ENCODE measurements around the gene KRT7.

The KRT7 gene

DNA sequence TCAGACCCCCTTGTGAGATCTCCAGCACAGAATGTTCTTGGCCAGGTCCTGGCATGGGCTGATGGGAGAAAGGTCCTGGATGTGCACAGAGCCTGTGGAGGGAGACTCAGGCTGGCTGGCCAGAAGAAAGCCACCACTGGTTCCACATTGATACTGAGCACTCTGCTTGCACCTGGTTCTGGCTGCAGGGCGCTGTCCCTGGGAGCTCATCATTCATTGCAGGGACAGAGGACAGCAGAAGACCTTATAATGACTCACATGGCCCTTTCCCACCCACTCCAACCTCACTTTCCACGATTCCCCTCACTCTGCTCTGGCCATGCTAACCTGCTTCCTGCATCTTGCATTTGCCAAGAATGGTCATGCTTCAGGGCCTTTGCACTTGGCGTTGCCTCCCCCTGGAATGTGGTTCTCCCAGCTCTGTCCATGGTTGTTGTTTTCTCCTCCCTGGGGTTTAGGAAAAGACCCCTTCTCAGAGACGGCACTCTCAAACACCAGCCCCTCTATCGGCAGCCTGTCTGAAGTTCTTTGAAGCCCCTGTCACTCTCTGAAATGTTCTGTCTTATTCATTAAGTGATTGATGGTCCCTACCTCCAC is 10.3 kb downstream of the KRT7 start:
- TF ChIP-seq Cebpa-rat (IDR thresholded peaks at IDR 0.05) = no peak
- no peak overlapping the region for H3K9ac ChIP-seq
- no peaks in the 10 kb centered on the region for H4K20me1 ChIP-seq
- H3K4me3 ChIP-seq = no peak overlapping the region
- H3K9me3 ChIP-seq = no peaks in the 10 kb centered on the region
- peaks cover 37% of the 10 kb centered on the region for H3K4me1 ChIP-seq
- H3K27ac ChIP-seq = peak overlapping the region; percentile 71
- H3K4me2 ChIP-seq = peak overlapping the region; percentile 79
- H3K36me3 ChIP-seq = no peaks in the 10 kb centered on the region
- H3K27me3 ChIP-seq = no peaks in the 10 kb centered on the region

DNA sequence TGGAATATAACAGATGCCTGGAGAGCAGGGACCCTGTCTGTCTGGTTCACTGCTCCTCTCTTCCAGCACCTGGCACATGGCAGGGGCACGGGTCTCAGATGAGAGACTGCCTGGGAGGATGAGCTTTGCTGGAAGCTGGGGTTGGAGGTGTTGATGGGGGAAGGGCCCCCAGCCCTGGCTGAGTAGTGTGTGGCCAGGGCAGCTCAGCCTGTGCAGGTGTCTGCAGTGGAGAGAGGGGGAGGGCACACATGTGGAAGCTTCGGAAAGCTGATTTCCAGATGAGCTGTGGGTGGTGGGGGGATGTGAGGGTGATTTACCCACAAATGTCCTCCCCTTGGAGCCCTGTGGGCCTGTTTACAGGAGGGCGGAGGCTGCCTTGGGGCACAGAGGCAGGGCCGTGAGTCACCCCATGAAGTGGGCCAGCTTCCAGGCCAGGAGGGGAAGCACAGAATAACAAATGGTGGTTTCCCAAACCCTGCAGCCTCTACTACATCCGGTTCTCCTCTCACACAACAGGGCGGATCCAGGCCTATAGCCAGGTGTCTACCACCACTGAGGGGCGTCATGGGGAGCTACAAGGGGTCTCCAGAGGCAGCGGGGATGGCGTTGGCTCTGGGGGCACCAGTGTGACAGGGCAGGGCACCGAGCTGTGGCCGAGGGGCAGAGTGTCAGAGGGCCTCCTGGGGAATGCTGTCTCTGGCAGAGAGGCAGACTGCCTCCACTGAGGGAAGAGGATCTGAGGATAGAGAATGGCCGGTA is 11.0 kb downstream of the KRT7 start:
- Histone ChIP-seq H3K27ac (peak overlapping the region; percentile 71), H3K9me3 (no peaks in the 10 kb centered on the region), H3K4me1 (peaks cover 37% of the 10 kb centered on the region), H3K4me2 (peak overlapping the region; percentile 79), H3K9ac (0 out of 2 replicates have a peak overlapping the region, but pooled peaks have one; percentile 53), H3K4me3 (no peak overlapping the region), H4K20me1 (no peaks in the 10 kb centered on the region), H3K36me3 (no peaks in the 10 kb centered on the region), H3K27me3 (peaks cover 1% of the 10 kb centered on the region; the same call in 1 of the 2 replicates)
- no peak for TF ChIP-seq Cebpa-rat (IDR thresholded peaks at IDR 0.05)

DNA sequence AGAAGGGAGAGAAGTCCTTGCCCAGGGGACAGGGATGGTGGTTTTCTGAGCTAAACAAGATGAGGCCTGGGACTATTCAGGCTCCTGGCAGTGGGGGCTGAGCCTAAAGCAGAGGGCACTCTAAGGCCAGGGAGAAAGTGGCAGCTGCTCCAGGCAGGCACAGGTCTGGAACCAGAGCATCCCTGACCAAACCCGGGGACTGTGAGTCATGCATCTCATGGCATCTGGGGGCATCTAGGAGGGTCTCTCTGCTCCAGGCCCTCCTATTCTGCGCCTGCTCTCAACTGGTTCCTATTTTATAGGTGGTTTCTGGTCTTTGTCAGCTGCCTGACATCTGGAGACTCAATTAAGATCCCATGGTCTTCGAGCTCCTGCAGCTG is 11.6 kb downstream of the KRT7 start:
- no peaks in the 10 kb centered on the region for H3K9me3 ChIP-seq
- peak overlapping the region; percentile 79 for H3K4me2 ChIP-seq
- no peak for TF ChIP-seq Cebpa-rat (IDR thresholded peaks at IDR 0.05)
- no peak overlapping the region for H3K4me3 ChIP-seq
- 0 out of 2 replicates have a peak overlapping the region, but pooled peaks have one; percentile 53 for H3K9ac ChIP-seq
- peak overlapping the region; percentile 71 for H3K27ac ChIP-seq
- no peaks in the 10 kb centered on the region for H3K36me3 ChIP-seq
- peaks cover 7% of the 10 kb centered on the region for H3K27me3 ChIP-seq
- peaks cover 37% of the 10 kb centered on the region for H3K4me1 ChIP-seq
- H4K20me1 ChIP-seq = no peaks in the 10 kb centered on the region

DNA sequence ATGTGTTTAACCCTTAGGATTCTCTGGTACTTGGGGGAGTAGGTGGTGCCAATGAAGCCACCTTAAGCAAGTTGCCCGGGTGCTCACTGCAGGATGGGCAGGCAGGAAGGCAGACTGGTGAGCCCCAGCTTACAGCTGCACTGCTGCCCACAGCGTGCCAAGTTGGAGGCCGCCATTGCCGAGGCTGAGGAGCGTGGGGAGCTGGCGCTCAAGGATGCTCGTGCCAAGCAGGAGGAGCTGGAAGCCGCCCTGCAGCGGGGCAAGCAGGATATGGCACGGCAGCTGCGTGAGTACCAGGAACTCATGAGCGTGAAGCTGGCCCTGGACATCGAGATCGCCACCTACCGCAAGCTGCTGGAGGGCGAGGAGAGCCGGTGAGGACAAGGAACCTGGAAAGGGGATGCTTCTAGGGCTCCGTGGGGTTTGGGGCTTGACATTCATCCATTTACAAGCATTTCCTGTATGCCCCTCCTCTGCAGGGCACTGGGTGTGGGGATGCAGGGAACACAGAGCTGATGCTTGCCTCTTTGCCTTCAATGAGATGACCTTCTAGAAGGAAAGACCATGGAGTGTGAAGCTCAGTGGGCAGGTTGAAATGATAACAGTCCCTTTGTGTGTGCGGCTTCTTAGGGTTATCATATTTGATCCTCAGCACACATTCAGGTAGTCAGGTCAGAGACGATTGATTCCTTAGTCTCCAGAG is 12.4 kb downstream of the KRT7 start:
- no peak overlapping the region for H3K27ac ChIP-seq
- H3K9me3 ChIP-seq = no peaks in the 10 kb centered on the region
- H4K20me1 ChIP-seq = no peaks in the 10 kb centered on the region
- peaks cover 15% of the 10 kb centered on the region for H3K27me3 ChIP-seq
- no peak for TF ChIP-seq Cebpa-rat (IDR thresholded peaks at IDR 0.05)
- H3K36me3 ChIP-seq = no peaks in the 10 kb centered on the region
- H3K4me1 ChIP-seq = peaks cover 37% of the 10 kb centered on the region
- H3K4me2 ChIP-seq = peak overlapping the region; percentile 26
- no peak overlapping the region for H3K9ac ChIP-seq
- no peak overlapping the region for H3K4me3 ChIP-seq

DNA sequence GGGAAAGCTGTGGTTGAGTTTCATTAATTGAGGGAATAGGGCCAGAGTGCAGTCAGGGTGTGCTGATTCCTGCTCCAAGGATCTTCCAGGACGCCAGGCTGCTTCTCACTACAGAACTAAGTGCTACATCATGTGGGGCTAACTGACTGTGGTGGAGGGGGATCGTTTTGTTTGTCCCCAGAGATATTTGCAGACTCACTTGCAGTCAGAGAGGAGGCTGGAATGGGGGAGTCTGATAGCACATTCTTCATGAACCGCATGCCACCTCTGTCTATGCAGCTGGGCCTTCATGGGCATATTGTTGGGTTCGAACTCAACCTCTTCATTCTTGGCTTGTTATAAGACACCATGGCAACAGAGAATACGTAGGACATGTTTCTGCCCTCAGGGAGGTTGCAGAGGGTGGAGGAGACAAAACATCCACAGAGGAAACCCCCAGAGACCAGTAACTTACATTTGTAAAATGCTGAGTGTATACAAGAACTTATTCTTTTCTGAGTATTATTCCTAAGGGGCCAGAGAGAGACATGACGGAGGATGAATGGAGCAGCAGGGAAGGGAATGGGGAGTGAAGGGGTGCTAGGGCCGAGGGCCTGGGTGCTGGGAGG is 13.0 kb downstream of the KRT7 start:
- Histone ChIP-seq H3K36me3 (no peaks in the 10 kb centered on the region), H3K4me1 (peaks cover 37% of the 10 kb centered on the region), H3K4me3 (no peak overlapping the region), H3K9ac (no peak overlapping the region), H3K27ac (no peak overlapping the region), H3K27me3 (peaks cover 20% of the 10 kb centered on the region), H3K9me3 (no peaks in the 10 kb centered on the region), H3K4me2 (peak overlapping the region; percentile 26), H4K20me1 (no peaks in the 10 kb centered on the region)
- no peak for TF ChIP-seq Cebpa-rat (IDR thresholded peaks at IDR 0.05)

DNA sequence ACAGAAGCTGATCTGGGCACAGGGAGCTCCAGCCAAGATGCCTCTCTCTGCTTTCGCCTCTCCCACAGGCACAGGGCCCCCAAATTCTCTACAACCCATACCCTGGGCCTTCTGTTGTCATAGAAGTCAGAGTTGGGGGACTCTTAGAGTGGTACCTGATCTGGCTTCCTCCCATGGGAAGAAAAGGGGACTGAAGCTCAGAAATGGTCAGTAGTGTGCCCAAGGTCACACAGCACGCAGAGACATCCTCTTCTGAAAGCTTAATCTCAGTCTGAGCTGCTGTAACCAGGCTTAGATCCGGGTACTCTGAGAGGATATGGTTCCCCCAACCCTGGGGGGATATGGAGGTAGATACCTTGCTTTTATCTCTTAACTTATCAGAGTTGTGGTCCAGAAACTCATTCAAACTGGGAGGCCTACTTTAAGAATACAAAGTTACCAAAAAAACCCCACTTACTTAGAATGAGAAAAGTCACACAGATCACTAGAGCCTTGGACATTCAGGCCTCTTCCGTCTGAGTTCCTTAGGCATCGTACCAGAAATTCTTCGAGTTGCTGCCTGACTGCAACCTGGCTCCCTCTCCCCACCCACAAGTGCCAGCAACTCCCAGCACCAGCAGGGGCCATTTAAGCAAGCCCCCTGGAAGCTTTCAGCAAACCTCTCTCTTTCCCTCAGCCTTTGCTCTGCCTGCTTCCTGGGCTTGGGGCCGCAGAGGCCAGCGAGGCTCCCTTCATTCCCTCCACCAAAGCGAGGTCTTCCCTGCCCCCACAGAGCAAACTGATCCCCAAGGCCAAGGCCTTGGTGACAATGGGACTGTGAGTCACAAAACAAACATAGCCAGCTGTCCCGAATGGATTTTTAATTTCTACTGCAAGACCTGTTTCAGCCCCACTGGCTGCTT is 13.9 kb downstream of the KRT7 start:
- Histone ChIP-seq H3K9me3 (no peaks in the 10 kb centered on the region), H3K36me3 (no peaks in the 10 kb centered on the region), H3K27me3 (peaks cover 20% of the 10 kb centered on the region), H3K4me2 (no peak overlapping the region; the same call in 1 of the 2 replicates), H3K9ac (no peak overlapping the region), H3K4me3 (no peak overlapping the region), H3K4me1 (peaks cover 37% of the 10 kb centered on the region), H4K20me1 (no peaks in the 10 kb centered on the region), H3K27ac (no peak overlapping the region)
- no peak for TF ChIP-seq Cebpa-rat (IDR thresholded peaks at IDR 0.05)

DNA sequence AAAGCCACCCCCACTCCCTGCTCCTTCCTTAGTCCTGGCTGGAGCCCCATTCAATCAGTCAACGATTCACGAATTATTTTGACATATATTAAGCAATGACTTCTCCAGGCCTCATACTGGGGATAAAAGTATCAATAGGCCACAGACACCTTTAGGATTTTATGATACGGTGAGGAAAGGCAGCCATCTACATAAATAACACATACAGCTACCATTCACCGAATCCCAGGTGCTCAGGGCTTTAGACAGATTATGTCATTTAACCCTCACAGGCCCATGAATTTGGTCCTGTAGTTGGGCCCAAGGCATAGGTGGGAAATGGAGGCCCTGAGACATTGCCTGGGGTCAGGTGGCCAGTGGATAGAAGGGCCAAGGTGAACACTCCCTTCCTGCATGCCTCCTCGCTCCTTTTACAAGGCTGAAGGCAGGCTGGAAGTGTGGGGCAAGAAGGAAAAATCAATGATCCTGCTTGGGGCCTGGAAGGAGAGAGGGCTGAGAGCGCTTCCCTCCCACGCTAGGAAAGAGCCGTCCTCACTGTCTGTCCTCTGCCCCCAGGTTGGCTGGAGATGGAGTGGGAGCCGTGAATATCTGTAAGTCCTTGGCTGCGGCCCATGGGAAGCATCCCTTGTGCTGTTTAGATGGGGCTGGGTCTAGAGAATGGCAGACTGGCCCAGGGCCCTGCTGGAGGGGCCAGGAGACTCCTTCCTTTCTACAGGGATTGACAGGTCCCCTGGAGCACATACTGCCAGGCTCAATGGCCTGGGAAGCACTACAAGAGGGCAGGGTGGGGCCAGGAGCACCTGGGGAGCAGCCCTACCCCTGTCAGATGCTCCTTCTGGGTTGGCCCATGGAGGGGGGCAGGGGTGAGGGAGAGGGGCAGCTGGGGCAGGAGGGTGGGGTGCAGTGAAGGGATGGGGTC is 14.8 kb downstream of the KRT7 start:
- Histone ChIP-seq H4K20me1 (no peaks in the 10 kb centered on the region), H3K4me3 (no peak overlapping the region), H3K27me3 (peaks cover 20% of the 10 kb centered on the region), H3K9me3 (no peaks in the 10 kb centered on the region), H3K36me3 (no peaks in the 10 kb centered on the region), H3K9ac (no peak overlapping the region), H3K4me2 (no peak overlapping the region), H3K27ac (no peak overlapping the region), H3K4me1 (peaks cover 42% of the 10 kb centered on the region)
- no peak for TF ChIP-seq Cebpa-rat (IDR thresholded peaks at IDR 0.05)

All from BLaER1 (cell line).